NCI-H446 (cell line): ENCODE measurements around the gene ADAP1.
"Not testable (repeated sequence)": the region's sequence is repeated elsewhere in the genome, so short reads cannot be mapped to it uniquely, and the experiment has no call there.

ENCODE experiments used
- DNase-seq, 2 experiments: peaks; one replicate each; lab custom pipeline; 2025; lab: John Stamatoyannopoulos, UW

Gene ADAP1

GRCh38 chr7:938546-939185 lies 15.8 kb downstream of the ADAP1 start:
- no peak for DNase-seq

GRCh38 chr7:937856-938484 lies 16.5 kb downstream of the ADAP1 start:
- no peak for DNase-seq

- no peak for DNase-seq
These were observed 18.0 kb downstream of the ADAP1 start for GRCh38 chr7:936386-937054.

- DNase-seq, result no peak
These were observed 18.6 kb downstream of the ADAP1 start for GRCh38 chr7:935874-936385.

GRCh38 chr7:935164-935873 lies 19.2 kb downstream of the ADAP1 start:
- no peak for DNase-seq

- no peak for DNase-seq
These were observed 19.9 kb downstream of the ADAP1 start for GRCh38 chr7:934469-935163.

GRCh38 chr7:932651-932975 lies 21.9 kb downstream of the ADAP1 start:
- no peak for DNase-seq

GRCh38 chr7:931871-932650 lies 22.4 kb downstream of the ADAP1 start:
- DNase-seq, result no peak

- DNase-seq, result no peak
These were observed 23.3 kb downstream of the ADAP1 start for GRCh38 chr7:930975-931758.

GRCh38 chr7:929311-929711 lies 25.2 kb downstream of the ADAP1 start:
- DNase-seq, result no peak

- DNase-seq, result no peak
These were observed 27.3 kb downstream of the ADAP1 start for GRCh38 chr7:927031-927671.

GRCh38 chr7:926061-927030 lies 28.1 kb downstream of the ADAP1 start:
- DNase-seq, result no peak

- no peak for DNase-seq
These were observed 28.9 kb downstream of the ADAP1 start for GRCh38 chr7:925601-926000.

- no peak for DNase-seq
These were observed 29.8 kb downstream of the ADAP1 start for GRCh38 chr7:924541-925231.

GRCh38 chr7:924042-924441 lies 30.4 kb downstream of the ADAP1 start:
- DNase-seq, result not testable (repeated sequence)

GRCh38 chr7:923108-924041 lies 31.1 kb downstream of the ADAP1 start:
- no peak for DNase-seq
